Adrenal gland (tissue), 12 donors: ENCODE results near the gene MRAS. TPM values are rescaled to one million over a fixed set of nuclear protein-coding genes. Genes with fewer than 3 reads are reported as not detected.
A peak's percentile ranks its signal among the peaks of the same experiment; 100 is the strongest.

ENCODE experiments used
- DNase-seq, 7 donors: peaks; one replicate each; pipeline ENCODE4 v3.0.0-alpha.2; 2019 to 2020
- H3K27ac ChIP-seq, 5 donors: fragments of 200-600 bp; sonication (generic) in 4 of 5; 1 replicate in 3 of 5; 2 replicates in 2 of 5; pipeline versions ENCODE4 v1.5.1 to v1.8.0; 2016 to 2020; ENCODE audit warnings: mild to moderate bottlenecking in 1 of 5
- H3K27me3 ChIP-seq: fragments of 200-600 bp; 2 replicates; pipeline ENCODE4 v1.8.0; 2021
- H3K36me3 ChIP-seq, 2 donors: fragments of 200-600 bp; replicated peaks in 1 of 2; 1 replicate in 1 of 2; 2 replicates in 1 of 2; pipeline versions ENCODE4 v1.5.1 to v1.8.0; 2018 to 2022
- H3K4me1 ChIP-seq, 2 donors: fragments of 200-600 bp; replicated peaks in 1 of 2; 1 replicate in 1 of 2; 2 replicates in 1 of 2; pipeline versions ENCODE4 v1.5.1 to v1.8.0; 2018 to 2021
- H3K4me3 ChIP-seq, 4 donors: fragments of 200-600 bp; sonication (generic) in 3 of 4; one replicate each; pipeline ENCODE4 v1.5.1; 2016 to 2018
- H3K9me3 ChIP-seq, 3 donors: fragments of 200-600 bp; sonication (generic) in 1 of 3; replicated peaks in 1 of 3; 1 replicate in 2 of 3; 2 replicates in 1 of 3; pipeline versions ENCODE4 v1.5.1 to v1.8.0; 2016 to 2021
- CTCF ChIP-seq, 6 experiments: fragments of 450-650 bp in 4 of 6; fragments of 200-600 bp in 2 of 6; sonication (generic) in 1 of 6; IDR thresholded peaks; 1 replicate in 5 of 6; 2 replicates in 1 of 6; pipeline versions ENCODE4 v1.5.1 to v1.8.0; 2016 to 2021; ENCODE audit warnings: antibody characterized with exemption in 6 of 6, mild to moderate bottlenecking in 2 of 6, moderate library complexity in 1 of 6
- POLR2A ChIP-seq, 2 donors: fragments of 450-650 bp; IDR thresholded peaks; one replicate each; pipeline ENCODE4 v1.6.1; 2017; ENCODE audit warnings: antibody characterized with exemption in 2 of 2, mild to moderate bottlenecking in 2 of 2, moderate library complexity in 1 of 2
- WGBS, 4 donors: extraction: QIAGEN DNeasy Blood & Tissue Kit in 2 of 4; methylation state at CpG; one replicate each; pipeline versions ENCODE4 v1.1.5 to v1.1.7; 2013 to 2017; 5-methylcytosine and 5-hydroxymethylcytosine counted together
- intact Hi-C, 2 donors: fragments of 100-400 bp; cut with DNase I; formaldehyde crosslinking; loops; one replicate each; pipeline versions ENCODE4 v1.14.1 to v1.15.0; 2022 to 2023
- polyA plus RNA-seq, 3 donors: library from polyadenylated mRNA; stranded (reverse); fragments of 200-250 nt in 2 of 3; fragments of 350-450 nt in 1 of 3; fragmentation: Illumina TruSeq in 1 of 3; extraction: RNeasy Lipid Tissue Mini Kit (QIAGEN cat#74804) in 1 of 3; gene quantifications; one replicate each; pipeline ENCODE4 v1.2.3, GENCODE V29; 2013 to 2014
- total RNA-seq, 9 donors: library from RNA; depleted of rRNA in 4 of 9; stranded (reverse); fragments of >200 nt in 4 of 9; fragments of 120-200 nt in 1 of 9; fragmentation: NEBNext Ultra II Directional in 1 of 9; extraction: Animal tissue kit (Norgen Biotek cat#: 25700) in 1 of 9; gene quantifications; one replicate each; pipeline versions ENCODE4 v1.1.0 to v1.2.4, GENCODE V29; 2013 to 2023
- donor health status: healthy with polysubstance abuse.
- donor health status: Bipolar disorder and iron deficiency.
- donor health status: DM: yes; HTN: yes; CAD: no.
- donor health status: DM: no; HTN: no; CAD: no.
- donor health status: DM: no; HTN: no; CAD: no.
- donor health status: DM: yes; HTN: yes; CAD: no.

The MRAS gene
- total and polyA plus RNA-seq, 12 donors: 47.9 to 337 (median 109) TPM

GRCh38 chr3:138441256-138441655 is 92.9 kb downstream of the MRAS start:
- DNase-seq: no peak
- WGBS, 4 donors: 79 to 97% (median 89%) methylated on average over 1 to 2 of the region's 2 CpGs
- Histone ChIP-seq H3K4me3 (no peak overlapping the region), H3K27ac (no peak overlapping the region), H3K4me1 (no peaks in the 10 kb centered on the region), H3K36me3 (no peaks in the 10 kb centered on the region), H3K27me3 (peaks cover 4% of the 10 kb centered on the region), H3K9me3 (no peaks in the 10 kb centered on the region)
- TF ChIP-seq POLR2A (IDR thresholded peaks at IDR 0.05) (no peak), CTCF (IDR thresholded peaks at IDR 0.05) (no peak)
- intact Hi-C loops: no loop called here

GRCh38 chr3:138441742-138442141 is 93.4 kb downstream of the MRAS start:
- Histone ChIP-seq H3K36me3 (no peaks in the 10 kb centered on the region), H3K4me1 (no peaks in the 10 kb centered on the region), H3K27ac (no peak overlapping the region), H3K27me3 (peaks cover 4% of the 10 kb centered on the region), H3K4me3 (no peak overlapping the region), H3K9me3 (no peaks in the 10 kb centered on the region)
- no peak for TF ChIP-seq CTCF (IDR thresholded peaks at IDR 0.05)
- no peak for TF ChIP-seq POLR2A (IDR thresholded peaks at IDR 0.05)
- peak in 2 of 7 donors; percentile 15 to 26 for DNase-seq
- intact Hi-C loops: no loop called here
- WGBS, 4 donors: 55 to 65% (median 62%) methylated on average over 2 of the region's 2 CpGs

- DNase-seq: peak in 4 of 7 donors; percentile 52 to 66 (median 54)
- H3K27me3 ChIP-seq: no peaks in the 10 kb centered on the region
- intact Hi-C loops: no loop called here
- H3K36me3 ChIP-seq: no peaks in the 10 kb centered on the region
- WGBS, 4 donors: 45 to 63% (median 48%) methylated on average over 5 of the region's 5 CpGs
- H3K27ac ChIP-seq: no peak overlapping the region
- TF ChIP-seq POLR2A (IDR thresholded peaks at IDR 0.05) (no peak), CTCF (IDR thresholded peaks at IDR 0.05) (no peak)
- no peak overlapping the region for H3K4me3 ChIP-seq
- no peaks in the 10 kb centered on the region for H3K4me1 ChIP-seq
- H3K9me3 ChIP-seq: no peaks in the 10 kb centered on the region
These were observed 94.1 kb downstream of the MRAS start for GRCh38 chr3:138442433-138442832.

GRCh38 chr3:138443091-138443490 is 94.7 kb downstream of the MRAS start:
- H3K36me3 ChIP-seq: no peaks in the 10 kb centered on the region
- H3K4me1 ChIP-seq: no peaks in the 10 kb centered on the region
- H3K27me3 ChIP-seq: no peaks in the 10 kb centered on the region
- TF ChIP-seq POLR2A (IDR thresholded peaks at IDR 0.05) (no peak), CTCF (IDR thresholded peaks at IDR 0.05) (no peak)
- intact Hi-C loops: no loop called here
- H3K9me3 ChIP-seq: no peaks in the 10 kb centered on the region
- WGBS, 4 donors: 78 to 93% (median 87%) methylated on average over 2 of the region's 2 CpGs
- no peak overlapping the region for H3K27ac ChIP-seq
- H3K4me3 ChIP-seq: no peak overlapping the region
- DNase-seq: no peak
